Fibroblast of villous mesenchyme (primary cell): Measurements from ENCODE around the gene KRT75. TPM values are rescaled to one million over a fixed set of nuclear protein-coding genes. Genes with fewer than 3 reads are reported as not detected.

Experiments used
- DNase-seq: peaks from one replicate; pipeline ENCODE4 v3.0.0-alpha.2; 2010; ENCODE audit warnings: low read depth
- H3K4me3 ChIP-seq: 2 replicates; pipeline ENCODE4 v1.5.1; 2011; ENCODE audit warnings: low read depth, mild to moderate bottlenecking, low read length
- total RNA-seq: library from RNA; depleted of rRNA; stranded (reverse); fragments of >200 nt; gene quantifications from 2 replicates; pipeline ENCODE4 v1.2.3, GENCODE V29; 2012
- TF ChIP-seq, protein P1 (sequence below): IDR thresholded peaks from 2 replicates; pipeline ENCODE4 v1.5.1; 2012; ENCODE audit warnings: low read depth, mild to moderate bottlenecking, low read length; ENCODE audit not compliant: insufficient read depth

The KRT75 gene
- total RNA-seq, 1 donor = not detected

DNA sequence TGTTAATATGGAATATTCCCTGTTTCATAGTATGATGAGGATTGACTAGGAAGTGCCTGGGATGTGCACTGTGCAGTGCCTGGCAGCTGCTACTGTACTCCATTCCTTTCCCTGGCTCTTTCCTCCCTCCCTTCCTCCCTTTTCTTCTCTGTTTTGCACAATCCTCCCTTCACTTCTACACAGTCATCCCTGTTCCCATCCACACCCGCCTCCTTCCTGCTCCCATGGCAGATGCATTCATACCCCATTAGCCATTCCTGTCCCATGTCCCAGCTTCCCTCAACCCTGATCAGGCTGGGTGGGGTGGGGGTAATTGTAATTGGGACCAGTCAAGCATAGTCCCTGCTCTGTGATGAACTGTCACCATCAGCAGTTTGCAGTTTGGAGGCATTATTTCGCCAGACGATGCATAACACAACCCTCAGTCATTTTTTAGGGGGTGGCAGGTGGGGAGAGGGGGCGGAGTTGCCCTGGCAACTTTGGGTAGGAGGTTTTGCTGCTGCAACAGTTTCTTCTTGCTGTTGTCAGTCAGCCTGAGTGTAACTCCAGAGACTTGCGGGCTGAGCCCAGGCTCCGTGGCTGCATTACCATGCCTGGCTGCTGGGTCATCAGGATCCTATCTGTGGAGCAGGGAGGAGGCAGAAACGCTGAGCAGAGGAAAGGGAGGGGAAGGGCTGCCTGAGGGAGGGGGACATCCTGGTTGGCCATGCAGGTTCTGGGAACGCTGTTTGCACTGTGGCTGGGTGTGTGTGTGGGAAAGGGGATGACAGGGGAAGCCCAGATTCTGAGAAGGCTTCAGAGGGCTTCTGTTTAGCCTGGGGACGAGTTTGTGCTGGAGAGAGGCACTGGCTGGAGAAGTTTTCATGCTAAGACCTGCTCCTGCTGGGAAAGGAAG lies 44.6 kb downstream of the KRT75 start:
- no peak overlapping the region for H3K4me3 ChIP-seq
- TF ChIP-seq, protein P1, sequence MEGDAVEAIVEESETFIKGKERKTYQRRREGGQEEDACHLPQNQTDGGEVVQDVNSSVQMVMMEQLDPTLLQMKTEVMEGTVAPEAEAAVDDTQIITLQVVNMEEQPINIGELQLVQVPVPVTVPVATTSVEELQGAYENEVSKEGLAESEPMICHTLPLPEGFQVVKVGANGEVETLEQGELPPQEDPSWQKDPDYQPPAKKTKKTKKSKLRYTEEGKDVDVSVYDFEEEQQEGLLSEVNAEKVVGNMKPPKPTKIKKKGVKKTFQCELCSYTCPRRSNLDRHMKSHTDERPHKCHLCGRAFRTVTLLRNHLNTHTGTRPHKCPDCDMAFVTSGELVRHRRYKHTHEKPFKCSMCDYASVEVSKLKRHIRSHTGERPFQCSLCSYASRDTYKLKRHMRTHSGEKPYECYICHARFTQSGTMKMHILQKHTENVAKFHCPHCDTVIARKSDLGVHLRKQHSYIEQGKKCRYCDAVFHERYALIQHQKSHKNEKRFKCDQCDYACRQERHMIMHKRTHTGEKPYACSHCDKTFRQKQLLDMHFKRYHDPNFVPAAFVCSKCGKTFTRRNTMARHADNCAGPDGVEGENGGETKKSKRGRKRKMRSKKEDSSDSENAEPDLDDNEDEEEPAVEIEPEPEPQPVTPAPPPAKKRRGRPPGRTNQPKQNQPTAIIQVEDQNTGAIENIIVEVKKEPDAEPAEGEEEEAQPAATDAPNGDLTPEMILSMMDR = no peak
- no peak for DNase-seq

DNA sequence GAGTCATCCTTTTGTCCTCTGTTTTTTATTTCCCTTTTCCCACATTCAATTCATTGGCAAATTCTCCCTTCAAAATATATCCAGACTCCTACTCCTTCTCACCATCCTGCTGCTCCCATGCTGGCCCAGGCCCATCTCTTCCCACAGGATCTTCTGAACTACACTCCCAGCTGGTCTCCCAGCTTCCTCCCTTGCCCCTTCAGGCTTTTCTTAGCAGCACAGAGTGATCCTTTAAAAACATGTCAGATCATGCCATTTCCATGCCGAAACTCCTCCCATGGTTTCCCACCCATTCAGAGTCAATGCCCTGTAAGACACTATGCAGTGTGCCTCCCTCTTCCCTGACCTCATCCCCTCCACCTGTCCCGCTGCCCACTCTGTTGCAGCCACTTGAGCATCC lies 46.3 kb downstream of the KRT75 start:
- no peak for DNase-seq
- H3K4me3 ChIP-seq = no peak overlapping the region
- TF ChIP-seq, protein P1 = no peak

DNA sequence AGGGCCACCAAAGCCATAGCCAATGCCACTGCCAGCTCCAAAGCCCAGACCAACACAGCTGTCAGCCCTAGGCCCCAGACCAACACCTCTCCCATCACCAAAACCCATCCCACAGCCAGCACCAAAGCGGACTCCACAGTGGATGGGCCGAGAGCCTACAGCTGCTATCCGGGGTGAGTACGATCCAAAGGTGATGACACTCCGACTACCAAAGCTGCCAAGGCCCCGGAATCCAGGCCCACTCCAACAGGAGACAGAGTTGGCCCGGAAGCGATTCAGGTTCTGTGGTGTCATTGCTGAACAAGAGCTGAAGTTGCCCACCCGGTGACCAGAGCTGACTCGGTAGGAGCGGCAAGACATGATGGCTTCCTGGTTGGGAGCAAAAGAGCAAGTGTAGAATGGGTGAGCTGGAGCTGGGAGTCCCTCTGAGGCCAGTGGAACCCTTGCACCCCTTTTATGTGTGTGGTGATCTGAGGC lies 48.9 kb downstream of the KRT75 start, which contains the start of gene KRT84:
KRT84 (minus strand) TSS at position 427 of the 477 bp plus-strand sequence; CDS start at position 360, 67 bp downstream.
- TF ChIP-seq, protein P1 = no peak
- no peak within 1 kb of the TSS for H3K4me3 ChIP-seq
- no peak for DNase-seq

DNA sequence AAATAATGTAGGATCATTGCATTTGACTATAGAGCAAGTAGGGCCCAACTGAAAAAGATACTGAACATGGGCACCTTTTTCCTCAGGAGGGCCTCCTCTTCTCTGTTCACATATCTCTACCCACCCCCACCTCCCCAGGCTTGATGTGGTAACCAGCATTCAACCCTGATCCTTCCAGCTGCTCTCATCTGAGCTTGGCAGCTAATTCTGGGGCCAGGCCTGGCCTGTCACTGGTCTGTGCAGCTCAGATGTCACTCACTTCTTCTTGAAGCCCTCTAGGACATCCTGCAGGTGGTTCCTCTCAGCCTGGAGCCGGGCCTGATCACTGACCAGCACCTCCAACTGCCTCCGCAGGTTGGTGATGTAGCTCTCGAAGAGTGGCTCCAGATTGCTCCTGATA lies 50.8 kb downstream of the KRT75 start:
- H3K4me3 ChIP-seq = no peak overlapping the region
- no peak for DNase-seq
- TF ChIP-seq, protein P1 = no peak

DNA sequence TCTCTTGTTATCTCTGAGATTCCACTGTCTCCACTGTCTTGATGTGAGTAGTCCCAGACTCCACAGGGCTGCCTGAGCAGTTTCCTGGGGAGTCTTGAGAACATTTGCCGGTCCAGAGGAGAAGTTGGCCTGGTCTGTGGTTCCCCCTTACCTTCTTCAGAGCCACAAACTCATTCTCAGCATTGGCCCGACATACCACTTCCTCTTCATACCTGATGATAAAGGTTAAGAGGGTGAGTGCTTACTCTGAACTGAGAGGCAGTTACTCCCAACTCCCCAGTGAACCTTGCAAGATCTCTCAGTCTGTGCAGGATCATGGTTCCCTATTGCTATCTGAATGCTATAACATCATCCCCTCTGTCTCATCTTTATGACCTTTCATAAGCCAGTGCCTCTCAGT lies 51.3 kb downstream of the KRT75 start:
- TF ChIP-seq, protein P1 = no peak
- no peak overlapping the region for H3K4me3 ChIP-seq
- no peak for DNase-seq

DNA sequence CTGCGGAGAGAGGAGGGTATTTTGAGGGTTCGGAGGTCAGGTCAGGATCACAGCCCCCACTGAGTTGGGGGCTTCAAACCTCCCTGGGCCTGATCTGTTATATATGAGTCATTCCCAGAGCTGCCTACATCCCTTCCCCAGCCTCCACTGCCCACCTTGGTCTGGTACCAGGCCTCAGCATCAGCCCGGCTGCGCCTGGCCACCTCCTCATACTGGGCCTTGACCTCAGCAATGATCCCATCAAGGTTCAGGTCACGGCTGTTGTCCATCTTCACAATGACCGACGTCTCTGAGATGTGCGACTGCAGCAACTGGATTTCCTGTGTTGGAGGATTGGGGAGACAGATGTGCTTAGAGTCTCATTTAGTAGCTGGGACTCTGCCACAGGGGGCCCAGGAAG lies 53.0 kb downstream of the KRT75 start:
- TF ChIP-seq, protein P1 = no peak
- no peak overlapping the region for H3K4me3 ChIP-seq
- no peak for DNase-seq
